Spleen (tissue), 11 donors: Measurements from ENCODE around the gene ZNF764. TPM values are rescaled to one million over a fixed set of nuclear protein-coding genes. Genes with fewer than 3 reads are reported as not detected.

Experiments
- DNase-seq: peaks from one replicate; pipeline ENCODE4 v3.0.0-alpha.2; 2020
- H3K27ac ChIP-seq, 8 donors: fragments of 200-600 bp; sonication (generic) in 7 of 8; 1 replicate in 4 of 8; 2 replicates in 4 of 8; pipeline versions ENCODE4 v1.5.0 to v1.8.0; 2016 to 2021; ENCODE audit warnings: inconsistent platforms in 4 of 8, mild to moderate bottlenecking in 4 of 8, moderate library complexity in 1 of 8
- H3K27me3 ChIP-seq, 7 donors: fragments of 200-600 bp; sonication (generic) in 6 of 7; replicated peaks in 1 of 7; 1 replicate in 4 of 7; 2 replicates in 3 of 7; pipeline versions ENCODE4 v1.5.0 to v1.8.0; 2016 to 2021; ENCODE audit warnings: inconsistent platforms in 3 of 7, mild to moderate bottlenecking in 1 of 7
- H3K36me3 ChIP-seq, 6 donors: fragments of 200-600 bp; sonication (generic) in 5 of 6; 1 replicate in 4 of 6; 2 replicates in 2 of 6; pipeline versions ENCODE4 v1.5.0 to v1.8.0; 2016 to 2021; ENCODE audit warnings: inconsistent platforms in 2 of 6
- H3K4me1 ChIP-seq, 6 donors: fragments of 200-600 bp; sonication (generic) in 5 of 6; 1 replicate in 3 of 6; 2 replicates in 3 of 6; pipeline versions ENCODE4 v1.5.0 to v1.8.0; 2016 to 2021; ENCODE audit warnings: inconsistent platforms in 3 of 6
- H3K4me3 ChIP-seq, 8 donors: fragments of 200-600 bp; sonication (generic) in 7 of 8; 1 replicate in 4 of 8; 2 replicates in 4 of 8; pipeline versions ENCODE4 v1.5.0 to v1.8.0; 2016 to 2021; ENCODE audit warnings: inconsistent platforms in 4 of 8, mild to moderate bottlenecking in 4 of 8, moderate library complexity in 2 of 8
- H3K9me3 ChIP-seq, 8 donors: fragments of 200-600 bp; sonication (generic) in 7 of 8; 1 replicate in 4 of 8; 2 replicates in 4 of 8; pipeline versions ENCODE4 v1.5.0 to v1.8.0; 2016 to 2021; ENCODE audit warnings: inconsistent platforms in 4 of 8
- CTCF ChIP-seq, 11 experiments: fragments of 200-600 bp in 7 of 11; fragments of 450-650 bp in 4 of 11; sonication (generic) in 4 of 11; IDR thresholded peaks in 8 of 11; conservative IDR thresholded peaks in 3 of 11; 1 replicate in 7 of 11; 2 replicates in 4 of 11; pipeline versions ENCODE4 v1.4.0 to v1.8.0; 2016 to 2021; ENCODE audit warnings: antibody characterized with exemption in 11 of 11, inconsistent platforms in 4 of 11, mild to moderate bottlenecking in 1 of 11
- POLR2A ChIP-seq, 3 donors: fragments of 450-650 bp; IDR thresholded peaks; one replicate each; pipeline ENCODE4 v1.5.1; 2017; ENCODE audit warnings: antibody characterized with exemption in 3 of 3, mild to moderate bottlenecking in 1 of 3
- POLR2AphosphoS5 ChIP-seq, 3 donors: sonication (generic); formaldehyde crosslinking; IDR thresholded peaks; one replicate each; pipeline ENCODE4 v1.5.1; 2017; ENCODE audit warnings: antibody characterized with exemption in 3 of 3
- WGBS, 5 donors: extraction: QIAGEN DNeasy Blood & Tissue Kit in 3 of 5; methylation state at CpG; one replicate each; pipeline versions ENCODE4 v1.1.5 to v1.1.7; 2013 to 2018; 5-methylcytosine and 5-hydroxymethylcytosine counted together
- intact Hi-C: fragments of 100-400 bp; cut with DNase I; formaldehyde crosslinking; loops from one replicate; pipeline ENCODE4 v1.15.0; 2023; ENCODE audit warnings: low total_unique reads
- polyA plus RNA-seq, 3 donors: library from polyadenylated mRNA; stranded (reverse); fragments of 200-250 nt; gene quantifications; one replicate each; pipeline ENCODE4 v1.2.1, GENCODE V29; 2013
- total RNA-seq, 7 donors: library from RNA; depleted of rRNA in 3 of 7; stranded (reverse); fragments of >200 nt in 3 of 7; fragmentation: NEBNext Ultra II Directional in 4 of 7; extraction: Animal tissue kit (Norgen Biotek cat#: 25700) in 4 of 7; gene quantifications; one replicate each; pipeline versions ENCODE4 v1.1.0 to v1.2.1, GENCODE V29; 2016 to 2021
- donor health status: healthy with polysubstance abuse.
- donor health status: DM: no; HTN: no; CAD: no; lungs with moderate emphysema.
- donor health status: DM: no; HTN: no; CAD: no.
- donor health status: Bipolar disorder and iron deficiency.
- donor health status: healthy.
- donor health status: DM: no; HTN: no; CAD: no.
- donor health status: DM: yes; HTN: yes; CAD: no.

The ZNF764 gene
- total and polyA plus RNA-seq, 10 donors: 3.4 to 18.6 (median 13.2) TPM

- Histone ChIP-seq H3K9me3 (no peaks in the 10 kb centered on the region), H3K4me1 (peaks cover 13 to 85% (median 47%) of the 10 kb centered on the region in 6 donors), H3K4me3 (peak overlapping the region in 1 of 8 donors; percentile 85), H3K36me3 (peaks cover 0 to 31% (median 20%) of the 10 kb centered on the region in 6 donors), H3K27ac (peak overlapping the region in 3 of 8 donors; percentile 96), H3K27me3 (no peaks in the 10 kb centered on the region)
- 88 to 97% (median 96%) methylated on average over 21 to 57 of the region's 57 CpGs for WGBS, 5 donors
- peak; percentile 77 for DNase-seq
- intact Hi-C loops: no loop called here
- no peak for TF ChIP-seq POLR2A (IDR thresholded peaks at IDR 0.05)
- peak in 1 of 3 donors; percentile 18 for TF ChIP-seq POLR2AphosphoS5 (IDR thresholded peaks at IDR 0.05)
- TF ChIP-seq CTCF (IDR thresholded peaks at IDR 0.05 in 8 of 11, conservative IDR thresholded peaks at IDR 0.05 in 3 of 11): no peak
These were observed 25.7 kb downstream of the ZNF764 start for GRCh38 chr16:30532285-30533145.

GRCh38 chr16:30530163-30531037 lies 27.8 kb downstream of the ZNF764 start:
- 82 to 86% (median 82%) methylated on average over 12 to 13 of the region's 13 CpGs for WGBS, 5 donors
- no peak for TF ChIP-seq POLR2A (IDR thresholded peaks at IDR 0.05)
- no peak for TF ChIP-seq POLR2AphosphoS5 (IDR thresholded peaks at IDR 0.05)
- Histone ChIP-seq H3K9me3 (no peaks in the 10 kb centered on the region), H3K27ac (peak overlapping the region in 1 of 8 donors; percentile 14), H3K4me3 (no peak overlapping the region), H3K36me3 (peaks cover 0 to 31% (median 20%) of the 10 kb centered on the region in 6 donors), H3K27me3 (no peaks in the 10 kb centered on the region), H3K4me1 (peaks cover 13 to 77% (median 42%) of the 10 kb centered on the region in 6 donors)
- DNase-seq: no peak
- intact Hi-C loops: no loop called here

GRCh38 chr16:30528799-30529457 lies 29.2 kb downstream of the ZNF764 start:
- Histone ChIP-seq H3K4me3 (no peak overlapping the region), H3K36me3 (peaks cover 0 to 43% (median 28%) of the 10 kb centered on the region in 6 donors), H3K27me3 (no peaks in the 10 kb centered on the region), H3K27ac (peak overlapping the region in 4 of 8 donors; percentile 1 to 98 (median 96)), H3K9me3 (no peaks in the 10 kb centered on the region), H3K4me1 (peaks cover 13 to 86% (median 46%) of the 10 kb centered on the region in 6 donors)
- DNase-seq: no peak
- 83 to 94% (median 84%) methylated on average over 4 of the region's 4 CpGs for WGBS, 5 donors
- intact Hi-C loops: loop anchor here (10.0 kb wide), 1 partner anchor 84 kb away; the partner anchor contains the start of gene SEPHS2
- TF ChIP-seq CTCF (IDR thresholded peaks at IDR 0.05 in 8 of 11, conservative IDR thresholded peaks at IDR 0.05 in 3 of 11) (no peak), POLR2AphosphoS5 (IDR thresholded peaks at IDR 0.05) (peak in 2 of 3 donors; percentile 4 to 28), POLR2A (IDR thresholded peaks at IDR 0.05) (no peak)

- peaks cover 0 to 39% (median 26%) of the 10 kb centered on the region in 6 donors for H3K36me3 ChIP-seq
These were observed 30.5 kb downstream of the ZNF764 start for GRCh38 chr16:30527635-30528178.

More at GRCh38 chr16:30527635-30528178, 30.5 kb downstream of the ZNF764 start:
- peak; percentile 85 for DNase-seq
- WGBS, 5 donors: 9 to 12% (median 11%) methylated on average over 14 of the region's 14 CpGs
- TF ChIP-seq POLR2A (IDR thresholded peaks at IDR 0.05): peak in 1 of 3 donors; percentile 22
- no peak for TF ChIP-seq CTCF (IDR thresholded peaks at IDR 0.05 in 8 of 11, conservative IDR thresholded peaks at IDR 0.05 in 3 of 11)
- H3K27me3 ChIP-seq: no peaks in the 10 kb centered on the region
- peak overlapping the region; percentile 47 to 96 (median 80) for H3K4me3 ChIP-seq
- no peaks in the 10 kb centered on the region for H3K9me3 ChIP-seq
- H3K27ac ChIP-seq: peak overlapping the region; percentile 77 to 99 (median 97)
- intact Hi-C loops: loop anchor here (10.0 kb wide), 1 partner anchor 83 kb away; the partner anchor contains the start of gene SEPHS2
- H3K4me1 ChIP-seq: peaks cover 6 to 77% (median 34%) of the 10 kb centered on the region in 6 donors
